ENCODE measurements around the gene FNDC10.
A peak's percentile ranks its signal among the peaks of the same experiment; 100 is the strongest.

The FNDC10 gene

GRCh38 chr1:1615256-1616044, 15.5 kb upstream of the FNDC10 start, which contains the start of gene MIB2:
Gene MIB2, plus strand, starts transcription at chr1:1615500. Its CDS starts 7,953 bp downstream, at chr1:1623453.
- TF ChIP-seq CTCF (IDR thresholded peaks at IDR 0.05; ENCODE audit: low read depth, low read length, missing control alignments): no peak
- peak; percentile 90 for DNase-seq (ENCODE audit: low read depth)
- peak within 1 kb of the TSS; percentile 90 for H3K4me3 ChIP-seq (ENCODE audit: low read depth, low read length)

GRCh38 chr1:1614954-1615255, 15.0 kb upstream of the FNDC10 start:
- DNase-seq (ENCODE audit: low read depth): no peak
- no peak for TF ChIP-seq CTCF (IDR thresholded peaks at IDR 0.05; ENCODE audit: low read depth, low read length, missing control alignments)
- H3K4me3 ChIP-seq (ENCODE audit: low read depth, low read length): peak overlapping the region; percentile 90

GRCh38 chr1:1614204-1614953, 14.4 kb upstream of the FNDC10 start:
- no peak for TF ChIP-seq CTCF (IDR thresholded peaks at IDR 0.05; ENCODE audit: low read depth, low read length, missing control alignments)
- peak overlapping the region; percentile 90 for H3K4me3 ChIP-seq (ENCODE audit: low read depth, low read length)
- no peak for DNase-seq (ENCODE audit: low read depth)

- H3K4me3 ChIP-seq (ENCODE audit: low read depth, low read length): no peak overlapping the region
- TF ChIP-seq CTCF (IDR thresholded peaks at IDR 0.05; ENCODE audit: low read depth, low read length, missing control alignments): no peak
- DNase-seq (ENCODE audit: low read depth): no peak
Observed at GRCh38 chr1:1613509-1614082, 13.7 kb upstream of the FNDC10 start.

- no peak for DNase-seq (ENCODE audit: low read depth)
- TF ChIP-seq CTCF (IDR thresholded peaks at IDR 0.05; ENCODE audit: low read depth, low read length, missing control alignments): no peak
- no peak overlapping the region for H3K4me3 ChIP-seq (ENCODE audit: low read depth, low read length)
Observed at GRCh38 chr1:1612104-1612400, 12.1 kb upstream of the FNDC10 start.

- no peak for DNase-seq (ENCODE audit: low read depth)
- no peak overlapping the region for H3K4me3 ChIP-seq (ENCODE audit: low read depth, low read length)
- no peak for TF ChIP-seq CTCF (IDR thresholded peaks at IDR 0.05; ENCODE audit: low read depth, low read length, missing control alignments)
Observed at GRCh38 chr1:1610796-1611195, 10.9 kb upstream of the FNDC10 start.

All from GM12864 (cell line).